Activated CD4-positive, alpha-beta T cell treated with anti-CD3 and anti-CD28 coated beads, Interleukin-2, Interleukin-4, amounts not matched to agents 100 ng/mL and 50 ng/mL, durations not matched to agents 16 hours and 8 hours (primary cell): Measurements from ENCODE around the gene TBC1D10B.

Experiments
- DNase-seq: peaks from one replicate; pipeline ENCODE4 v3.0.0-alpha.2; 2020; ENCODE audit warnings: low spot score

Gene TBC1D10B

GRCh38 chr16:30370456-30371247 lies at the start of gene TBC1D10B:
TBC1D10B (minus strand) TSS chr16:30370494; CDS start chr16:30370183, 311 bp downstream.
- DNase-seq = peak; percentile 100

- DNase-seq = no peak
Measured at GRCh38 chr16:30418350-30419181, 48.3 kb upstream of the TBC1D10B start.

GRCh38 chr16:30417529-30418349 lies 47.4 kb upstream of the TBC1D10B start:
- DNase-seq = peak; percentile 92

GRCh38 chr16:30416624-30417528 lies 46.6 kb upstream of the TBC1D10B start:
- no peak for DNase-seq

- DNase-seq = no peak
Measured at GRCh38 chr16:30416047-30416603, 45.8 kb upstream of the TBC1D10B start.

GRCh38 chr16:30414159-30414558 lies 43.9 kb upstream of the TBC1D10B start:
- DNase-seq = no peak

- DNase-seq = no peak
Measured at GRCh38 chr16:30413112-30413806, 43.0 kb upstream of the TBC1D10B start.

GRCh38 chr16:30409125-30410060 lies 39.1 kb upstream of the TBC1D10B start:
- peak; percentile 94 for DNase-seq

- DNase-seq = no peak
Measured at GRCh38 chr16:30407804-30408534, 37.7 kb upstream of the TBC1D10B start.

GRCh38 chr16:30407102-30407803 lies 37.0 kb upstream of the TBC1D10B start, which contains the start of gene ZNF771:
ZNF771 (plus strand) TSS chr16:30407606; CDS start chr16:30408054, 448 bp downstream.
- DNase-seq = peak; percentile 95

- no peak for DNase-seq
Measured at GRCh38 chr16:30406795-30407101, 36.5 kb upstream of the TBC1D10B start.

- DNase-seq = no peak
Measured at GRCh38 chr16:30401768-30402425, 31.6 kb upstream of the TBC1D10B start.

- no peak for DNase-seq
Measured at GRCh38 chr16:30399435-30400186, 29.3 kb upstream of the TBC1D10B start.

- no peak for DNase-seq
Measured at GRCh38 chr16:30398661-30399434, 28.6 kb upstream of the TBC1D10B start.

GRCh38 chr16:30397776-30398660 lies 27.7 kb upstream of the TBC1D10B start:
- DNase-seq = no peak
